GM12892 (cell line): ENCODE measurements around the gene RNF121. TPM values are rescaled to one million over a fixed set of nuclear protein-coding genes. Genes with fewer than 3 reads are reported as not detected.
"Not testable (repeated sequence)": the region's sequence is repeated elsewhere in the genome, so short reads cannot be mapped to it uniquely, and the experiment has no call there.

Source experiments
- DNase-seq: peaks from one replicate; pipeline ENCODE4 v3.0.0; 2011; ENCODE audit not compliant: insufficient read length
- FAIRE-seq: peaks from 2 replicates; lab custom pipeline; 2011; peaks lifted over from hg19 to GRCh38; lab: Jason Lieb, UNC
- POLR2A ChIP-seq: IDR thresholded peaks from 2 replicates; pipeline ENCODE4 v1.6.1; 2011; ENCODE audit warnings: low read depth, low read length, control low read depth
- POLR2AphosphoS5 ChIP-seq: IDR thresholded peaks from 2 replicates; pipeline ENCODE4 v1.6.1; 2011; ENCODE audit warnings: low read depth, low read length, control low read depth
- TAF1 ChIP-seq: IDR thresholded peaks from 2 replicates; pipeline ENCODE4 v1.6.1; 2011; ENCODE audit warnings: low read depth, mild to moderate bottlenecking, control low read depth, low read length, borderline replicate concordance
- polyA plus RNA-seq: library from polyadenylated mRNA; unstranded; fragments of >200 nt; gene quantifications from one replicate; pipeline ENCODE4 v1.2.1, GENCODE V29; 2012; ENCODE audit warnings: missing spikeins, inconsistent platforms; ENCODE audit not compliant: missing spikeins

Gene RNF121
- 29.2 TPM for polyA plus RNA-seq

DNA sequence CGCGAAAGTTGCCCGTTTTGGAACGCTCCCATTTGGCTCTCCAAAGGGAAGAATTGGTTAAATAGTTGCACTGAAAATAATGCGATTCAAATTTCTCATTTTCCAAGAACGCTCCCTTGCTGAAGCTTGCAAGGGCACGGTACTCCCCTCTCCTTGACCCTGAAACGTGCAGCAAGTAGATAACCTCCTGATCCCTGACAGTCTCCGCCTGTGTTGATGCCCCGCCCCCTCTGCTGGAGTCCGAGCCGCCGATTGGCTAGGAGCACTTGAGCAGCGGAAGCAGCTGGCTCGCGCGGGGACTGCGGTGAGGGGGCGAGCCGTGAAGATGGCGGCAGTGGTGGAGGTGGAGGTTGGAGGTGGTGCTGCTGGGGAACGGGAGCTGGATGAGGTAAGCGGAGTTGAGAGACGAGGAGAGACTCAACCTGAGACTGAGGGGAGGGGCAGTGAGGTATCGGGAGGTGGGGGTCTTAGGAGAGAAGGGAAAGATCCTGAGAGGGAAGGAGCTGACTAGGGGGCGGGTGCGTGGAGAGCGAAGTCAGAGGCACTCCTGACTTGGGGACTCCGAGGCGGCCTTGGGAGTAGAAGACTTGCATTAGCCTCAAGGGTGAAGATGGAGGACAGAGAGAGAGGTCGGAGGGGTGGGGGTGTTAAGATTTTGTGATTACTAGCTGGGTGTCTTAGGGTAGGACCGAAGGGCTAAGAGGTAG lies at the start of gene RNF121:
Gene RNF121, plus strand, starts transcription at position 310 of the 707 bp plus-strand sequence. Its CDS starts 16 bp downstream, at position 326.
- TF ChIP-seq TAF1 (peak; percentile 96), POLR2A (peak; percentile 95), POLR2AphosphoS5 (peak; percentile 87)
- peak; percentile 97 for FAIRE-seq
- DNase-seq, result peak; percentile 77

- FAIRE-seq, result not testable (repeated sequence)
Measured at GRCh38 chr11:71885806-71886205, 43.0 kb upstream of the RNF121 start.

DNA sequence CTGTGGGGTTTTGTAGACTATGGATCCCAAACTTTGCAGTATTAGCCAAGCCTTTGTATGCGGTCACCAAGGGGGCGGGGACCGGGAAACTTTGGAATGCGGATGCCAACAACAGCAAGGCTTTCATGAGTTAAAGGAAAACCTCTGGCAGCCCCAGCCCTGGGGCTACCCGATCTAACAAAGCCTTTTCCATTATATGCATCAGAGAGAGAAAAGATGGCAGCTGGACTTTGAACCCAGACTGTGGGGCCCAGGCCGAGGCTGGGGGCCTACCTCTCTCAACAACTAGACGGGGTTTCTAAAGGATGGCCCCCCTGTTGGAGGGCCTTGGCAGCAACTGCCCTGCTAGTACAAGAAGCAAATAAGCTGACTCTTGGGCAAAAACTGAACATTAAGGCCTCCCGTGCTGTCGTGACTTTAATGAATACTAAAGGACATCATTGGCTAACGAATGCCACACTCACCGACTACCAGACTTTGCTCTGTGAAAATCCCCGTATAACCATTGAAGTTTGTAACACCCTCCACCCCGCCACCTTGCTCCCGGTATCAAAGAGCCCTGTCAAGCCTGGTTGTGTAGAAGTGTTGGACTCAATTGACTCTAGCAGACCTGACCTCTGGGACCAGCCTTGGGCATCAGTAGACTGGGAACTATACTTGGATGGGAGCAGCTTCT lies 40.4 kb upstream of the RNF121 start:
- DNase-seq, FAIRE-seq: not testable (repeated sequence)

More at GRCh38 chr11:71885806-71886205, 43.0 kb upstream of the RNF121 start:
- DNase-seq, result not testable (repeated sequence)

DNA sequence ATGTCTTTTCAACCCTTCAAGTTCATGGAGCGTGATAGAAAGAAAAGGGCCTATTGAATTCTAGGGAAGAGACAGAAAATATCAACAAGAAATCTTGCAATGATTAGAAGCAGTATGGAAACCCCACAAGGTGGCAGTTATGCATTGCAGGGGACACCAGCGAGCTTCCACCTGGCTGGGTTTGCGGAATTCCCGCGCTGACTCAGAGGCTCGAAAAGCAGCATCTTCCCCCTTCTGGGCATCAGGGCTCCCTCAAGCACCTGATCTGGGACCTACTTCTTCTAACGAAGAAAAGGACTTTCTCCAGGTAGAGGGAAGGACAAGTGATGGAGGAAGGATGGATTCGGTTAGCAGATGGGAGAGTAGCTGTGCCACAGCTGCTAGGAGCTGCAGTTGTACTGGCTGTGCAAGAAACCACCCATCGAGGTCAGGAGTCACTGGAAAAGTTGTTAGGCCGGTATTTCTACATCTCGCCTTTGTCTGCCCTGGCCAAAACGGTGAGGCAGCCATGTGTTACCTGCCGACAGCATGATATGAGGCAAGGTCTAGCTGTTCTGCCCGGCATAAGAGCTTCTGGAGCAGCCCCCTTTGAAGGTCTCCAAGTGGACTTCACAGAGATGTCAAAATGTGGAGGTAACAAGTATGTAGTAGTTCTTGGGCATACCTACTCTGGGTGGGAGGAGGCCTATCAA lies 39.5 kb upstream of the RNF121 start:
- not testable (repeated sequence) for FAIRE-seq, DNase-seq

DNA sequence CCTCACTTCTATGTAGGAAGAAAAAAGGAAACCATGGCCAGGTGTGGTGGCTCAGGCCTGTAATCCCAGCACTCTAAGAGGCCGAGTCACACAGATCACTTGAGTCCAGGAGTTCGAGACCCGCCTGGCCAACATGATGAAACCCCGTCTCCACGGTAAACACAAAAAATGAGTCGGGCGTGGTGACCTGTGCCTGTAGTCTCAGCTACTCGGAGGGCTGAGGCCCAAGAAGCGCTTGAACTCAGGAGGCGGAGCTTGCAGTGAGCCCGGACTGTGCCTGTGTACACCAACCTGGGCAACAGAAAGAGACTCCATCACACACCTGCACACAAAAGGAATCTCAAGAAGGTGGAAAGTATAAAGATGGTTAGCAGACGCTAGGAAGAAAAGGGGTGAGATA lies 32.9 kb upstream of the RNF121 start:
- DNase-seq (no peak), FAIRE-seq (no peak)
- TF ChIP-seq POLR2AphosphoS5 (no peak), TAF1 (no peak), POLR2A (no peak)

- not testable (repeated sequence) for FAIRE-seq, DNase-seq
Measured at GRCh38 chr11:71901137-71901536, 27.7 kb upstream of the RNF121 start.

DNA sequence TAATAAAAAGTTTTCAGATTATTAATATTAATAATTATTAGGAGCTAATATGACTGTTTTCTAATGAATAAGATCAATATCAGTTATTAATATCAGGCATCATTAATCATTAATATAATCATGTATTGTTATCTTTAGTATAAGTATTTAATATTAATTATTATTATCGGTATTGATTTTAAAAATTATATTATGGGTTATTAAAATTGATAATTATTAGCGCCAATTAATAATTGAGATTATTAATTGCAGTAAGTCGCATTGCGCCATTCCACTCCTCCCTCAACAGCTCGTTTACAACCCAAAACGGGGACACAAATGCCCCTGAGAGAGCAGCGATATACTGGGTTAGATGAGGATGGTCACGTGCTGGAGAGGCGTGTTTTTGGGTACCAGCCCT lies 20.6 kb upstream of the RNF121 start:
- TF ChIP-seq TAF1 (no peak), POLR2A (no peak), POLR2AphosphoS5 (no peak)

GRCh38 chr11:71910775-71911174 lies 18.1 kb upstream of the RNF121 start:
- not testable (repeated sequence) for FAIRE-seq, DNase-seq

More for the DNA sequence above, 20.6 kb upstream of the RNF121 start:
- no peak for FAIRE-seq
- no peak for DNase-seq

DNA sequence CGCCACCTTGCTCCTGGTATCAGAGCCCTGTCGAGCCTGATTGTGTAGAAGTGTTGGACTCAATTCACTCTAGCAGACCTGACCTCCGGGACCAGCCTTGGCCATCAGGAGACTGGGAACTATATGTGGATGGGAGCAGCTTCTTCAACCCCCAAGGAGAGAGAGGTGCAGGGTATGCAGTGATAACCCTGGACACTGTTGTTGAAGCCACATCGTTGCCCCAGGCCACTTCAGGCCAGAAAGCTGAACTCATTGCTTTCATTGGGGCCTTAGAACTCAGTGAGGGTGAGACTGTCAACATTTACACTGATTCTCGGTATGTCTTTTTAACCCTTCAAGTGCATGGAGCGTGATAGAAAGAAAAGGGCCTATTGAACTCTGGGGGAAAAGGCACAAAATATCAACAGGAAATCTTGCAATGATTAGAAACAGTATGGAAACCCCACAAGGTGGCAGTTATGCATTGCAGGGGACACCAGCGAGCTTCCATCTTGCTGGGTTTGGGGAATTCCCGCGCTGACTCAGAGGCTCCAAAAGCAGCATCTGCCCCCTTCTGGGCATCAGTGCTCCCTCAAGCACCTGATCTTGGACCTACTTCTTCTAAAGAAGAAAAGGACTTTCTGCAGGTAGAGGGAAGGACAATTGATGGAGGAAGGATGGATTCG lies 17.4 kb upstream of the RNF121 start:
- FAIRE-seq, DNase-seq: not testable (repeated sequence)

DNA sequence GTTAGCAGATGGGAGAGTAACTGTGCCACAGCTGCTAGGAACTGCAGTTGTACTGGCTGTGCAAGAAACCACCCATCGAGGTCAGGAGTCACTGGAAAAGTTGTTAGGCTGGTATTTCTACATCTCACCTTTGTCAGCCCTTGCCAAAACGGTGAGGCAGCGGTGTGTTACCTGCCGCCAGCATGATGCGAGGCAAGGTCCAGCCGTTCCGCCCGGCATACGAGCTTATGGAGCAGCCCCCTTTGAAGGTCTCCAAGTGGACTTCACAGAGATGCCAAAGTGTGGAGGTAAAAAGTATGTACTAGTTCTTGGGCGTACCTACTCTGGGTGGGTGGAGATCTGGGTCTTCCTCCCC lies 16.9 kb upstream of the RNF121 start:
- FAIRE-seq, DNase-seq: not testable (repeated sequence)

DNA sequence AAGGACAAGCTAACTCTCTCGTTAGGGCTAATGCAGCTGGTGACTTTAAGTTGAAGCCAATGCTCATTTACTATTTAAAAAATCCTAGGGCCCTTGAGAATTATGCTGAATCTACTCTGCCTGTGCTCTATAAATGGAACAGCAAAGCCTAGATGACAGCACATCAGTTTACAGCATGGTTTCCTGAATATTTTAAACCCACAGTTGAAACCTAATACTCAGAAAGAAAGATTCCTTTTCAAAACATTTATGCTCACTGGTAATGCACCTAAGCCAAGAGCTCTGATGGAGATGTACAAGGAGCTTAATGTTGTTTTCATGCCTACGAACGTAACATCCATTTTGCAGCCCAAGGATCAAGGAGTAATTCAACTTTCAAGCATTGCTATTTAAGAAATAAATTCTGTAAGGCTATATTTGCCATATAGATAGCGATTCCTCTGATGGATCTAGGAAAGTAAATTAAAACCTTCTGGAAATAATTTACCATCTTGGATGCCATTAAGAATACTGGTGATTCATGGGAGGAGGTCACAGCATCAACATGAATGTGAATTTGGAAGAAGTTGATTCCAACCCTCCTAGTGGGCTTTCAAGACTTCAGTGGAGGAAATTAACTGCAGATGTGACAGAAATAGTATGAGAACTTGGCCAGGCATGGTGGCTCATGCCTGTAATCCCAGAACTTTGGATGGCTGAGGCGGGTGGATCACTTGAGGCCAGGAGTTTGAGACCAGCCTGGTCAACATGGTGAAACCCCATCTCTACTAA lies 14.9 kb upstream of the RNF121 start:
- DNase-seq (no peak), FAIRE-seq (no peak)
- TF ChIP-seq POLR2A, result no peak

DNA sequence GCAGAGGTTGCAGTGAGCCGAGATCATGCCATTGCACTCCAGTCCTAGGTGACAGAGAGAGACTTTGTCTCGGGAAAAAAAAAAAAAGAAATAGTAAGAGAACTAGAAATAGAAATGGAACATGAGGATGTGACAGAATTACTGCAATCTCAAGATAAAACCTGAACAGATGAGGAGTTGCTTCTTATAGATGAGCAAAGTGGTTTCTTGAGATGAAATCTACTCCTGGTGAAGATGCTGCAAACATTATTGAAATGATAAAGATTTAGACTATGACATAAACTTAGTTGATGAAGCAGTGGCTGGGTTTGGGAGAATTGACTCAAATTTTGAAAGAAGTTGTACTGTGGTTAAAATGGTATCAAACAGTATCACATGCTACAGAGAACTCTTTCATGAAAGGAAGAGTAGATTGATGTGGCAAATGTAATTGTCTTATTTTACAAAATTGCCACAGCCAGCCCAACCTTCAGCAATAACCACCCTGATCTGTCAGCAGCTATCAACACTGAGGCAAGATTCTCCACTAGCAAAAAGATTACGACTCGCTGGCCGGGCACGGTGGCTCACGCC lies 14.1 kb upstream of the RNF121 start:
- TF ChIP-seq POLR2A (no peak), TAF1 (no peak), POLR2AphosphoS5 (no peak)
- FAIRE-seq, result no peak
- DNase-seq, result no peak
